NB4 (cell line): Measurements from ENCODE around the gene ANXA3.
A peak's percentile ranks its signal among the peaks of the same experiment; 100 is the strongest.

ENCODE experiments used
- DNase-seq: peaks from one replicate; pipeline ENCODE4 v3.0.0; 2010; ENCODE audit warnings: low read depth
- H3K4me3 ChIP-seq: one replicate; pipeline ENCODE4 v1.5.1; 2011; ENCODE audit warnings: mild to moderate bottlenecking, low read depth, low read length, moderate library complexity
- CTCF ChIP-seq: IDR thresholded peaks from one replicate; pipeline ENCODE4 v1.5.1; 2012; ENCODE audit warnings: low read depth, low read length
- MAX ChIP-seq: IDR thresholded peaks from 2 replicates; pipeline ENCODE4 v1.6.1; 2011; ENCODE audit warnings: low read depth, low read length
- MYC ChIP-seq: IDR thresholded peaks from 2 replicates; pipeline ENCODE4 v1.6.1; 2011; ENCODE audit warnings: low read depth, low read length
- POLR2A ChIP-seq: IDR thresholded peaks from 2 replicates; pipeline ENCODE4 v1.6.1; 2011; ENCODE audit warnings: mild to moderate bottlenecking; ENCODE audit not compliant: insufficient read length; ENCODE audit errors: extremely low read depth

Gene ANXA3

GRCh38 chr4:78616046-78616498, 64.5 kb downstream of the ANXA3 start:
- no peak for TF ChIP-seq MAX
- no peak for TF ChIP-seq CTCF
- TF ChIP-seq POLR2A = no peak
- no peak for TF ChIP-seq MYC
- no peak overlapping the region for H3K4me3 ChIP-seq
- no peak for DNase-seq

GRCh38 chr4:78618436-78618835, 66.9 kb downstream of the ANXA3 start:
- TF ChIP-seq MAX = no peak
- TF ChIP-seq CTCF = no peak
- TF ChIP-seq MYC = no peak
- DNase-seq = no peak
- no peak overlapping the region for H3K4me3 ChIP-seq

- no peak overlapping the region for H3K4me3 ChIP-seq
- no peak for DNase-seq
- TF ChIP-seq POLR2A (no peak), MAX (no peak), CTCF (no peak), MYC (no peak)
Measured at GRCh38 chr4:78621395-78621794, 69.8 kb downstream of the ANXA3 start.

GRCh38 chr4:78622253-78622979, 70.8 kb downstream of the ANXA3 start:
- no peak overlapping the region for H3K4me3 ChIP-seq
- no peak for DNase-seq
- TF ChIP-seq POLR2A (no peak), CTCF (no peak), MYC (no peak), MAX (no peak)

- H3K4me3 ChIP-seq = no peak overlapping the region
- no peak for TF ChIP-seq MYC
- no peak for TF ChIP-seq CTCF
- TF ChIP-seq POLR2A = no peak
- no peak for TF ChIP-seq MAX
- DNase-seq = peak; percentile 37
Measured at GRCh38 chr4:78624048-78624447, 72.5 kb downstream of the ANXA3 start.
